ENCODE data around the gene SEPTIN10.

Gene SEPTIN10

DNA sequence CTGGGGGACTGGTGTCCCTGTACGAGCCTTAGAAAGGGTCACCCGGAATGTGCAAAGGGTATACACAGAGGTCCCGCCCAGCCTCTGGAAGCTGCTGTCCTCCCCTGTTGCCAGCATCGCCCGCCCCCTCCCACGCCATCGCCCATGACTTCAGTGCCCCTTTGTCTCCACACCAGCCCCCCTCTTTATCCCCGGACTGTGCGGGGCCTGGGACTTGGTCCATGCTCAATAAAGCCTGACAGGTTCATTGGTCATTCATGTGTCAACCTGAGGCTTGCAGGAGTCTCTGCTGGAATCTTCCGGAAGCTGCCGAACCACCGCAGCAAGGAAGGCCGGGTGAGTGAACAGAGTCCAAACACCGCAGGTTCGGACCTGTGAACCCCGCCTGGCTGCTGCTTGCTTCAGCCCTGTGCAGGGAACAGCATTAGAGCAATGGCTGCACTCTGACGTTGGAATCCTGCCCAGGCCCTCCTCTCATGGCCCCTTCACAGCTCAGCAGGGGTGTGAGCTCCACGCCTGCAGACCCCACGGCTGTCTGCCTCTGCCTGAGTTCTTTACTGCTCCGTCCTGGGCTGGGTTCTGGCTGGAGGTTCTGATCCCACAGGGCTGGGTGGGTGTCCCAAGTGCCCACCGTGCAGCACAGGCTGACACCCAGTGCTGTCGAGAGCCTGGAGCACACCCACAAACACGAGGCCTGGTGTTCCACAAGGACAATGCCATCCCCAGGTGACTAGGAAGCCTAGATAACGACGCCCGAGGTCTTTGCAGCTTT lies 96.5 kb downstream of the SEPTIN10 start:
- DNase-seq (ENCODE audit: low read depth in 1 of 2, low spot score in 1 of 2): no peak
- TF ChIP-seq JUND (IDR thresholded peaks at IDR 0.05; ENCODE audit: low read depth): no peak
- in situ Hi-C loops (cut with HindIII; ENCODE audit: low pct_unique_long_range_greater_than_20kb, low sequenced_read_pairs): no loop called here

DNA sequence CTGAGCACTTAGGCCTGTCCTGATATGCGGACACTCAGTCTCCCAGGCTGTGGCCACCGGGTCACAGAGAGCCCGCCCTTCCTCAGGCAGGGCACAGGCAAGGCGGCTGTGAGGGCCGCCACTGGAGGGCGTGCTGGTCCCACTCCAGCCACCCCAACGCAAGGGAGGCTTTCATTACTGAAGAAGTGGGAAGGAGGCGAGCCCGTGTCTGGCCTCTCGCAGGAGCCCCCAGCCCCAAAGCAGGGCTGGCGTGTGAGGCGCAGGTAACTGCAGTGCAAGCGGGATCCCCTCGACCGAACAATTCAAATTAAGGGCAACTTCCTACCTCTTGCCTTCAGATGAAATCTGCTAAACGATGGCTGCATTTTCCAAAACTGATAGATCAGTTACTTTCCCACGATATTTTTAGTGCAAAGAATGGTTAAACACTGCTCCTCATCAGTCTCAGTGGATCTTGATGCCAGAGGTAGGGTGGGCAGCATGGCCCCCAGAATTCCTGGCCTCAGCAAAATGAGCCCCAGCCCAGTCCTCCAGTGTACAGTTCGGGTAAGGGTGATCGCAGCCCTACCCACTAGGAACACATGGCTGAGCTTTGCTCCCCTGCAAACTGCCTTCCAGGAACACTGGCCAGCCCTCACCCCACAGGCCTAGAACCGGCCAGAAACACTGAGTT lies 97.2 kb downstream of the SEPTIN10 start:
- DNase-seq (ENCODE audit: low read depth in 1 of 2, low spot score in 1 of 2): peak; percentile 62 to 84
- in situ Hi-C loops (cut with HindIII; ENCODE audit: low pct_unique_long_range_greater_than_20kb, low sequenced_read_pairs): no loop called here
- TF ChIP-seq JUND (IDR thresholded peaks at IDR 0.05; ENCODE audit: low read depth): no peak

DNA sequence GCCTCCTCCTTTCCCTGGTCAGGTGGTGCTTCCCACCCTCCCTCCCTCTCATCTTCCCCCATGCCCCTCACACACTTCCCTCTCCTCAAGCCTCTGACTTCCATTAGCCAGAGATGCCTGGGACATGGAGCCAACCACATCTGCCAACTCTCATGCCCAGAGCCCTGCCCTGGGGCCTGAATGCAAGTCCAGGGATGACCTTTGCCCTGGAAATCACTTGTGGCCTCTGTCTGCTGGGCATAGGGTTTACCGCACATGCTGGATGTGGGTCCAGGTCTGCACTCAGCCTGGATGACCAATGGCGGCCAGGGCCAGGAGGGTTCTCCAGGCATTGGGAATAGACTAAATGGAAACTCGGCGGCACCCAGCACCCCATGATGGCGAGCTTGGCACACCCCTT lies 98.9 kb downstream of the SEPTIN10 start:
- DNase-seq (ENCODE audit: low read depth in 1 of 2, low spot score in 1 of 2): no peak
- no peak for TF ChIP-seq JUND (IDR thresholded peaks at IDR 0.05; ENCODE audit: low read depth)
- in situ Hi-C loops (cut with HindIII; ENCODE audit: low pct_unique_long_range_greater_than_20kb, low sequenced_read_pairs): no loop called here

DNA sequence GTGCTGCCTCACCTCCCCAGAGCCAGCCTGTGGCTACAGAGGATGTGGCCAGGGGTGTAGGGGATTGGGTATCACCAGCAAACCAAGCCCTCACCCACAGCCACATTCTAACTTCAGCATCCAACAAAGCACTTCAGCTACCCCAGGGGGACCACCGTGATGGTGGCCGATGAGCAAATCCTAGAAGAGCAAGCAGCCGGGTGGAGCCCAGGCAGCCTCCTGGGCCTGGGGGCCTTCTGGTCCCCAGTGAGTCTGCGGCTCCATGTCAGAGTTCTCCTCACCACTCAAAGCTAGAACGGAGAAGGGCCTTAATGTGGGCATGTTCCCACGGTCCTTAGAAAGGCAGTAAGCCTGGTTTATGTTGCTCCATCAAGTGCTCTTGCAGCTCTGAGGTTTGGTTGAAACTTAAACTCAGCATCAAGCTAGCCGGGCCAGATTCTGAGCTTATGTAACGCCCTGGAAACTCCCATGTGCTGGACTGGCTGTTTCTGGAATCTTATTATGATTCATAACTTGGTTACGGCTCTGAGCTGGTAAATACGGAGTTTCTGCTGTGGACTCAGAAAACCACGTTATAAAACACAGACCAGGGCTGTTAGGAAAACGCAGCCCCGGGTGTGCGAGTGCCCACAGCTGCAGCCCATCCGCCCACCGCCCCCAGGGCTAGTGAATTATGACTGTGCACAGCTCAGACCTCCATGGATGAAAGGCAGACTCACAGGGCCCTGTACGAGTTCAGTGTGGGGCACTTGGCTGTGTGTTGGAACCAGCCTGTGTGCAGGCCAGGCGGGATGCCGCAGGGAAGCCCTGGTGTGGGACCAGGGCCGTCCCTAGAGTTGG lies 99.8 kb downstream of the SEPTIN10 start:
- no peak for DNase-seq (ENCODE audit: low read depth in 1 of 2, low spot score in 1 of 2)

DNA sequence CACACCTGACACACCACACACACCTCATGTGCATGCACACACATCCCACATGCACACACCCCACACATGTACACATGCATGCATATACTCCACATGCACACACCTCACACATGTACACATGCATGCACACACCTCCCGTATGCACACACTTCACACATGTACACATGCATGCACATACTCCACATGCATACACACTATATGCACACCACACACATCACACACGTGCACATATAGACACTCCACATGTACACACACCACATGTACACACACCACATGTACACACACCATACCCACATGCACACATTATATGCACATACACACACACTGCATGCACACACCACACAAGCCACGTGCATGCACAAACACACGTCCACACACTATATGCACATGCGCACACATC lies 100.5 kb downstream of the SEPTIN10 start:
- in situ Hi-C loops (cut with HindIII; ENCODE audit: low pct_unique_long_range_greater_than_20kb, low sequenced_read_pairs): no loop called here
- TF ChIP-seq JUND (IDR thresholded peaks at IDR 0.05; ENCODE audit: low read depth): no peak
- DNase-seq (ENCODE audit: low read depth in 1 of 2, low spot score in 1 of 2): no peak

More for the DNA sequence above, 99.8 kb downstream of the SEPTIN10 start:
- in situ Hi-C loops (cut with HindIII; ENCODE audit: low pct_unique_long_range_greater_than_20kb, low sequenced_read_pairs): no loop called here
- no peak for TF ChIP-seq JUND (IDR thresholded peaks at IDR 0.05; ENCODE audit: low read depth)

DNA sequence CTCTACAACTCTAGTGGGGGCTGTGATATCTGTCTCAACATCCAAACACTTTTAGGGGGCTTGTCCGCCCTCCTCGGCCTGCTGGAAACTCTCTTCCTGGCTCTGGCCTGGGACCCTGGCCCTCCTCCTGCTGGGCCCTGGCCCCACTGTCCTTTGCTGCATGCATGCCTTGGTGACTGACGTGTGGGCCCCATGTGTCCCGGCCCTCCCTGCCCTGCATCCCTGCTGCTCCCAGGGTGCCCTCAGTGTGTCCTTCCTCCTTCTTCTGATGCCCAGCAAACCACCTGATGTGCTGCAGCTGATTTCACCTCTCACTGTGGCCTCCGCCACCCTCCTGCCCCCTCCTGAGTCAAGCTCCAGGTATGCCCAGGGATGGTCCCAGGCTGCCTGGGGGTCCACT lies 101.7 kb downstream of the SEPTIN10 start:
- in situ Hi-C loops (cut with HindIII; ENCODE audit: low pct_unique_long_range_greater_than_20kb, low sequenced_read_pairs): no loop called here
- TF ChIP-seq JUND (IDR thresholded peaks at IDR 0.05; ENCODE audit: low read depth): no peak
- no peak for DNase-seq (ENCODE audit: low read depth in 1 of 2, low spot score in 1 of 2)

DNA sequence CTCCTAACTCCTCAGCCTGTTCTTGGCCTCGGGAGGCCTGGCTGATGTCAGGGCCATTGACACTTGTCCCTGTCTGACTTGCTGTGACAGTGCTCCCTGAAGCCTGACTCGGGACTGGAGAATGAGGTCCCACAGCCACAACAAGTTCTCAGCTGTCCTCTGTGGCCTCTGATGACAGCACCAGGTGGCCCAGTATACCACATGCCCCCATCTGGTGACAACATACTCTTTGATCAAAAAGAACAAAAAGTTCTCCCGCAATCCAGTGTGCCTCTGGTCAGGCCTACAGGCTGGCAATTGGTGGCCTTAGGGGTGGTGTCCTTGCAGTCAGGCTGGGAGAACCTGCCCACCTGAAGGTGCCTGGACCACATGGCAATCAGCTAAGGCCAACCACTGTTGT lies 102.6 kb downstream of the SEPTIN10 start:
- in situ Hi-C loops (cut with HindIII; ENCODE audit: low pct_unique_long_range_greater_than_20kb, low sequenced_read_pairs): no loop called here
- no peak for DNase-seq (ENCODE audit: low read depth in 1 of 2, low spot score in 1 of 2)
- no peak for TF ChIP-seq JUND (IDR thresholded peaks at IDR 0.05; ENCODE audit: low read depth)

DNA sequence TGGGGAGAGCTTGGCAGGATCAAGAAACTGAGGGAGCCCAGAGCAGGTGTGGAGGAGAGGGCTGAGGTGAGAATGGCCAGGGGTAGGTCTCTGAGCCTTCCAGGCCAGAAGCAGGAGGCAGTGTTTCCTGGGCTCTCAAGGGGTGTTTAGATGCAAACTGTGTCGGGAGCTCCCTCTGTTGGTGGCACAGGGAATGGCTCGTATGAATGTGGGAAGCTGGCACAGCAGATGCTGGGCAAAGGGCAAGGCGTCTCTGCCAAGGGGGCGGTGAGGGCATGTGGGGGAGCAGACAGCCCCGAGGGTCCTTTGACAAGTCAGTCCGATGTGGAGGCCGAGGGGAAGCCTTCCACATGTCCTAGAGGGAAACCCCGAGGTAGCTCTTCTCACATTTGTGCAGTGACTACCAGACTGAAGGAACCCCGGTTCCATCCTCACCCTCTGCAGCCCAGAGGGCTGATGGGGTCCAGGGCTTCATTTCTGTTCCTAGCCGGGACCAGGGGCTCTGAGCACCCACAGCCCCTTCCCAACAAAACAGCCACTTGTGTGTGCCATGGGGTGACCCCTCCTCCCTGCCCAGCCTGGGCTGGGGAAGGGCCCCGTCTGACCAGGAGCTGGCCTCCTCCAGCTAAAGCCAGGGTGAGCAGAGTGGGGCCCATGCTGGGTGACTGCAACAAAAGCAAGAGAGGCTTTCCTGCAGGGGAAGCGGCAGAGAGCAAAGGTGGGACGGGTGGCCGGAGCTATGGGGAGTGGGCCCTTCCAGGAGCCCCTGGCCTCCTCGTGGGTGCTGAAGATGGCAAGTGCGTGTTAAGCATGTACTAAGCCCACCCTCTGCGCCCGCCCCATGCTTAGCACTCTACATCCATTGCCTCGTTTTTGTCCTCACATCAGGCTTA lies 103.4 kb downstream of the SEPTIN10 start:
- TF ChIP-seq JUND (IDR thresholded peaks at IDR 0.05; ENCODE audit: low read depth): no peak
- in situ Hi-C loops (cut with HindIII; ENCODE audit: low pct_unique_long_range_greater_than_20kb, low sequenced_read_pairs): no loop called here
- DNase-seq (ENCODE audit: low read depth in 1 of 2, low spot score in 1 of 2): peak; percentile 69 to 82

DNA sequence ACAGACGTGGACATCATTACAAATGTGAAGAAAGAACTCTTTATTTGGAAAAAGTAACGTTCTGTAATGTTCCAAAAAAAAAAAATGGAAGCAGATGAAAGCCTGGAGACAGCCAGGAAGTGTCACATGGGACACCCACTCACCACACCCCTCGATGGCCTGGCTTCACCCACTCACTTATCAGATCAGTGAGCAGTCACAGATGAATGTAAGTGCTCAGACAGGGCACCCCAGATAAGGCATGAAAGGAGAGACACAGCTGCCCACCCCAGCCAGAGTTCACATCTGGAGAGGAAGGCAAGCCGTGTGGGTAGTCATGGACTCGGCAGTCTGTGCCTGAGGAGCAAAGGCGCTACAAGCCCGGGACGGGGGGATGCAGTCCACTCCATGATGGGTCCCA lies 105.2 kb downstream of the SEPTIN10 start:
- TF ChIP-seq JUND (IDR thresholded peaks at IDR 0.05; ENCODE audit: low read depth): no peak
- in situ Hi-C loops (cut with HindIII; ENCODE audit: low pct_unique_long_range_greater_than_20kb, low sequenced_read_pairs): no loop called here
- DNase-seq (ENCODE audit: low read depth in 1 of 2, low spot score in 1 of 2): no peak

DNA sequence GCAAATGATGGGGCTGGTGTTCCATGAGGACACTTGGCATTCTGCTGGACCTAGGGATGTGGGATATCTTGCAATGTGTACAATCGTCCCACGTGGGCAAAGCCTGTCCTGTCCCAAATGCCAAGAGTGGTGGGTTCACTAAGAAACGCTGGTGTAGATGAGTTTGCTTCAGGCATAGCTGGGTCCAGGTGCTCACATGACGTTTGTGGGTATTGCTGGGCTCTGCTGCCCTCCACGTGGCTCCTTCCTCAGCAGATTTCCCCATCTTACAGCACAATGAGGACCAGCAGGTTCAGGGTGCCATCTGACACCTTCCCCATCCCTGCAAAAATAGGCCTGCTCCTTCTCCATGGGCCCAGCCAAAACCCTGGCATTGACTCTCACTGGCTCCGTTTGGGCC lies 105.9 kb downstream of the SEPTIN10 start:
- DNase-seq (ENCODE audit: low read depth in 1 of 2, low spot score in 1 of 2): no peak
- TF ChIP-seq JUND (IDR thresholded peaks at IDR 0.05; ENCODE audit: low read depth): no peak
- in situ Hi-C loops (cut with HindIII; ENCODE audit: low pct_unique_long_range_greater_than_20kb, low sequenced_read_pairs): no loop called here

DNA sequence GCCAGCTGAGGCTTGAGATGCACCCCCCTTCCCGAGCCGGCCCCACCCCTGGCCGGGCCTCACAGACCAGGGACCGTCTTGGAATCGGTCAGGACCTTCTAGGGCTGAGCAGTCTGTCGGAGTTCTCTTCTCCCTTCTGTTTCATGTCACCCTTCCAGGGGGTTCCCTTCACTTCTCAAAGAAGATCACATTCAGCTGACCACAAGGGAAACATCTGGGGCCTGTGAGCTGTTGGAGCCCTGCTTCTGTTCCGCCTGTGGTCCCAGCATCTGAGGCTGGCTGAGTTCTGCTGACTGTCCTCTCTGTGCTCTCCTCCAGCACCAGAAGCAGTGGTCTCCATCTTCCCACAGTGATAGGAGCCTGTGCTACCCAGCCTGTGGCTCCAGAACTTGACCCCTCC lies 106.5 kb downstream of the SEPTIN10 start:
- no peak for TF ChIP-seq JUND (IDR thresholded peaks at IDR 0.05; ENCODE audit: low read depth)
- no peak for DNase-seq (ENCODE audit: low read depth in 1 of 2, low spot score in 1 of 2)
- in situ Hi-C loops (cut with HindIII; ENCODE audit: low pct_unique_long_range_greater_than_20kb, low sequenced_read_pairs): no loop called here

DNA sequence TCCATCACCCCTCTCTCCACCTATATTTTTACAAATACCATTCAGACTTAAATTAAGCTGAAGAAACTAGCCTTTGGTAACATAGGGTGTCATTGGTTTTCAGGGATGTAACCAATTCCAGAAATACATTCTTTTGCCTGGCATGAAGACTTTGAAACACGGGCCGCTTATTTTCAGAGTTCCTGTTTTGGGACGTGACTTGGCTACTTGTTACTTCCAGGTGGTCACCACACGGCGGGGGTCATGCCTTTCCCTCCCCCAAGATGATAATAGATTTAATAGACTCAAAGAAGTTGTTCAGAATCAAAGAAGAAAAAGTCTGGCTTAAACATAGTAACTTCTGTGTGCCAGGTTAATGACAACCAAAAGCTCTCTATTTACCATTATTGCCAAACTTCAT lies 110.6 kb downstream of the SEPTIN10 start:
- DNase-seq (ENCODE audit: low read depth in 1 of 2, low spot score in 1 of 2): no peak
- no peak for TF ChIP-seq JUND (IDR thresholded peaks at IDR 0.05; ENCODE audit: low read depth)
- in situ Hi-C loops (cut with HindIII; ENCODE audit: low pct_unique_long_range_greater_than_20kb, low sequenced_read_pairs): no loop called here

Measured in T47D (cell line).